ENCODE data around the gene OAF. TPM values are rescaled to one million over a fixed set of nuclear protein-coding genes. Genes with fewer than 3 reads are reported as not detected.

OAF gene
- total RNA-seq, 4 donors from 2014 or later, result 31.7 to 77.1 (median 36.2) TPM

DNA sequence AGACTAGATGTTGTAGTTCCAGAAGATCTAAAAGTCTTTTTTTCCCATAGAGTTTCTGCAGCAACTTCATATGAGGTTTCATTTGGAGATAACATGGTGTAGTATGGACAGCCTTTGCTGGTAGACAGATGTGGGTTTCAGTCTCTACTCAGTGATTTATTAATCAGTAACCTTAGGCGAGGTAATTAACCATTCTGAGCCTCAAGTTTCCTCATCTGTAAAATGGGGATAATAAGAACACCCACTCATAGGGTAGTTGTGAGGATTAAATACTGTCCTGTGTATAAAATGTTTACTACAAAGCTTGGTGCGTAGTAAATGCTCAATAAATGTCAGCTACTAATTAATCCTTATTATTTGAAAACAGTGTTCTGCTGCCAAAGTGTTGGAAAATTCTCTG, 45.9 kb downstream of the OAF start:
- peaks cover 6 to 8% of the 10 kb centered on the region in 2 donors for H3K4me1 ChIP-seq
- no peak for DNase-seq
- H3K27ac ChIP-seq, result no peak overlapping the region
- TF ChIP-seq, protein P1, sequence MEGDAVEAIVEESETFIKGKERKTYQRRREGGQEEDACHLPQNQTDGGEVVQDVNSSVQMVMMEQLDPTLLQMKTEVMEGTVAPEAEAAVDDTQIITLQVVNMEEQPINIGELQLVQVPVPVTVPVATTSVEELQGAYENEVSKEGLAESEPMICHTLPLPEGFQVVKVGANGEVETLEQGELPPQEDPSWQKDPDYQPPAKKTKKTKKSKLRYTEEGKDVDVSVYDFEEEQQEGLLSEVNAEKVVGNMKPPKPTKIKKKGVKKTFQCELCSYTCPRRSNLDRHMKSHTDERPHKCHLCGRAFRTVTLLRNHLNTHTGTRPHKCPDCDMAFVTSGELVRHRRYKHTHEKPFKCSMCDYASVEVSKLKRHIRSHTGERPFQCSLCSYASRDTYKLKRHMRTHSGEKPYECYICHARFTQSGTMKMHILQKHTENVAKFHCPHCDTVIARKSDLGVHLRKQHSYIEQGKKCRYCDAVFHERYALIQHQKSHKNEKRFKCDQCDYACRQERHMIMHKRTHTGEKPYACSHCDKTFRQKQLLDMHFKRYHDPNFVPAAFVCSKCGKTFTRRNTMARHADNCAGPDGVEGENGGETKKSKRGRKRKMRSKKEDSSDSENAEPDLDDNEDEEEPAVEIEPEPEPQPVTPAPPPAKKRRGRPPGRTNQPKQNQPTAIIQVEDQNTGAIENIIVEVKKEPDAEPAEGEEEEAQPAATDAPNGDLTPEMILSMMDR (IDR thresholded peaks at IDR 0.05), result no peak
- TF ChIP-seq POLR2A (IDR thresholded peaks at IDR 0.05), result no peak
- H3K27me3 ChIP-seq, result no peaks in the 10 kb centered on the region
- H3K4me3 ChIP-seq (replicated peaks in 1 of 3), result no peak overlapping the region
- intact Hi-C loops (cut with DNase I), result no loop called here
- no peaks in the 10 kb centered on the region for H3K9me3 ChIP-seq
- 94 to 98% methylated on average over 2 of the region's 2 CpGs for WGBS, 2 donors
- H3K36me3 ChIP-seq, result no peaks in the 10 kb centered on the region

DNA sequence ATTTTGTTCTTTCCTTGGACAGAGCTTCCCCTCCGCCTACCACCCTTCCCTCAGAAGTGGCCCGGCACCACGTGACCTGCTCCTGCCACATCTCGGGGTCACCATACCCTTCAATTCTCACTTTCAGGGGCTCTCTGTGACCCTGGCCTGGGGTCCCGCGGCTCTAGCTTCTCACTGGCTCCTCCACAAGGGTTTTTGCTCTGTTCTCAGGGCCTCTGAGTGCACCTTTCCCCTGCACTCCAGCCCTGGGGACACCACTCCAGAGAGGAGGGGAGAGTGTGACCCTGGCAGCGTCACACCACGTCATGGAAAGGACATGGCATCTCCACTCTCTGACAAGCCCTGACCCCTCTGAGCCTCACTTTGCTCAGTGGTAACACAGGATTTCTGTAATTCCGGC, 46.5 kb downstream of the OAF start:
- no peaks in the 10 kb centered on the region for H3K9me3 ChIP-seq
- H3K4me3 ChIP-seq (replicated peaks in 1 of 3), result no peak overlapping the region
- intact Hi-C loops (cut with DNase I), result no loop called here
- no peaks in the 10 kb centered on the region for H3K36me3 ChIP-seq
- 76 to 80% methylated on average over 9 of the region's 9 CpGs for WGBS, 2 donors
- H3K27me3 ChIP-seq, result no peaks in the 10 kb centered on the region
- H3K4me1 ChIP-seq, result peaks cover 6 to 8% of the 10 kb centered on the region in 2 donors
- no peak for TF ChIP-seq POLR2A (IDR thresholded peaks at IDR 0.05)
- TF ChIP-seq, protein P1 (IDR thresholded peaks at IDR 0.05), result no peak
- DNase-seq, result no peak
- no peak overlapping the region for H3K27ac ChIP-seq

DNA sequence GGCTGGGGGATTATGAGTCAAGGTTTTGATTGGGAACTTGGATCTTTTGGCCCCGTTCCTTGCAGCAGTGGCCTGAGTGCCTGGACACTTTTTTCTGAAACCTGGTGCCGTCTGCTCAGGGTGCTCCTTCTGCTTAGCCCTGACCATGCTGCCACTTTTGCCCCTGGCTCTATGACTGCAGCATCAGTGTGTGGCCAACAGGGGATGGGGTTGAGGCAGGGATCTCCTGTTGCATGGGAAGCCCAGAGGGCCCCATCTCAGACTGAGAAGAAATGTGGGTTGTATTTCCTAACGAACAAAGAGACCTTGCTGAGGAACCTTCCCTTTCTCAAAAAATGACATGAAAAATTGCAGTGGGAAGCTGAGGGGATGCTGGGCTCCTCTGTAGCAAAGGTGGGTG, 47.8 kb downstream of the OAF start:
- H3K27me3 ChIP-seq, result no peaks in the 10 kb centered on the region
- H3K4me1 ChIP-seq, result peaks cover 6 to 8% of the 10 kb centered on the region in 2 donors
- H3K4me3 ChIP-seq (replicated peaks in 1 of 3), result no peak overlapping the region
- no peak for DNase-seq
- H3K36me3 ChIP-seq, result no peaks in the 10 kb centered on the region
- intact Hi-C loops (cut with DNase I), result no loop called here
- H3K27ac ChIP-seq, result no peak overlapping the region
- H3K9me3 ChIP-seq, result no peaks in the 10 kb centered on the region
- TF ChIP-seq, protein P1 (IDR thresholded peaks at IDR 0.05), result no peak
- TF ChIP-seq POLR2A (IDR thresholded peaks at IDR 0.05), result no peak
- 76 to 81% methylated on average over 3 of the region's 3 CpGs for WGBS, 2 donors

DNA sequence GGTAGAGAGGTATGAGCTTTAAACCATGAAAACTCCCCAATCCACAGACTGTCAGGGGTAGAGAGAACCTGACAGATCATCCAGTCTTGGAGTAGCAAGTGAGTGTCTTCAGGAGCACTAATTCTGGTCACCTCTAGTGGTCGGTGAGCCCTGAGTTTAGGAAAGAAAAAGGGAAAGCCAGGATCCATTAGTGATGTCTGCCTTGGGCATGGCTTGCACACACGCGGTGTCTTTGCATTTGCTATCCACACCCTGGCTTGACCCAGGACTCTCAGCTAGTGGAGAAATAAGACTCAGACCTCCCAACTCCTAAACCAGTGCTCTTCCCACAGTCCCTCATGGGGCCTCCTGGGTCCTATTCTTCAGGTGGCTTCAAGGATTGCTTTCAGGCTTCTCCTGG, 48.4 kb downstream of the OAF start:
- no peak overlapping the region for H3K4me3 ChIP-seq (replicated peaks in 1 of 3)
- H3K36me3 ChIP-seq, result no peaks in the 10 kb centered on the region
- no peak overlapping the region for H3K27ac ChIP-seq
- no peaks in the 10 kb centered on the region for H3K9me3 ChIP-seq
- no peak for DNase-seq
- TF ChIP-seq, protein P1 (IDR thresholded peaks at IDR 0.05), result no peak
- no peak for TF ChIP-seq POLR2A (IDR thresholded peaks at IDR 0.05)
- peaks cover 6 to 8% of the 10 kb centered on the region in 2 donors for H3K4me1 ChIP-seq
- intact Hi-C loops (cut with DNase I), result no loop called here
- H3K27me3 ChIP-seq, result no peaks in the 10 kb centered on the region
- WGBS, 2 donors, result 93 to 100% methylated on average over 3 of the region's 3 CpGs

DNA sequence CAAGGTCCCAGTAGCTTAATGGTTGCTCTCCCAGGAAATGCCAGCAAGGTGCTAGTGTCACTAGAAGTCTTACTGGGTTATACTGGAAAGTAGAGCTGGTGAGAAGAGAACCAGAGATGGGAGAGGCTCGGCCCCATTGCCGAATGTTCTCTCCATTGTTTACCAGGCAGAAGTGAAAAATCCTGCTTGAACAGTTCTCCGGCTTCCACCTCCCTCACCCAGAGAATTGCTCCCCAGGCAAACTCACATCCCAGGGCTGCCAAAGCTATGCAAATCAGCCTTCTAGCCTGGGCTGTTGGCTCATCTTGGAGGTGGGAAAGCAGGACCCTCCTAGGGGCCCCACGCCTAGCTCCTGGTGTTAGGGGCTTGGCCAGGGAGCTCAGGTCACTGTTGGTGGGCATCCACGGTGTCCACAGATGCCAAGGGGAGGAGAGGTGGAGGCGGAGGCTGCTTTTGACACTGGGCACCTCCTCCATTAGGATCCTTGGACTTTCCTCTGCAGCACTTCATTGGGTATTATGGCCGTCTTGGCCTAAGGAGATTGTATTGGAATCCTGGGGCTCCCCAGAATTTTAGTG, 49.2 kb downstream of the OAF start:
- peaks cover 2 to 3% of the 10 kb centered on the region in 2 donors for H3K4me1 ChIP-seq
- H3K27me3 ChIP-seq, result no peaks in the 10 kb centered on the region
- H3K4me3 ChIP-seq (replicated peaks in 1 of 3), result no peak overlapping the region
- H3K27ac ChIP-seq, result no peak overlapping the region
- H3K9me3 ChIP-seq, result no peaks in the 10 kb centered on the region
- H3K36me3 ChIP-seq, result no peaks in the 10 kb centered on the region
- intact Hi-C loops (cut with DNase I), result no loop called here
- 86 to 90% methylated on average over 7 of the region's 7 CpGs for WGBS, 2 donors
- TF ChIP-seq POLR2A (IDR thresholded peaks at IDR 0.05), result no peak
- TF ChIP-seq, protein P1 (IDR thresholded peaks at IDR 0.05), result no peak
- no peak for DNase-seq
